ENCODE measurements around the gene NCOA5.

NCOA5 gene

GRCh38 chr20:46111836-46112212 is 22.1 kb upstream of the NCOA5 start:
- no peak for DNase-seq (ENCODE audit: low read depth)
- no peak overlapping the region for H3K4me3 ChIP-seq (ENCODE audit: low read depth, low read length)
- TF ChIP-seq MYC (IDR thresholded peaks at IDR 0.05; ENCODE audit: low read depth, low read length) (no peak), POLR2A (IDR thresholded peaks at IDR 0.05; ENCODE audit: extremely low read depth, insufficient read length) (no peak), CTCF (IDR thresholded peaks at IDR 0.05; ENCODE audit: low read depth, low read length) (no peak), MAX (IDR thresholded peaks at IDR 0.05; ENCODE audit: low read depth, low read length) (no peak)

- no peak for TF ChIP-seq POLR2A (IDR thresholded peaks at IDR 0.05; ENCODE audit: extremely low read depth, insufficient read length)
- TF ChIP-seq MAX (IDR thresholded peaks at IDR 0.05; ENCODE audit: low read depth, low read length) = no peak
- no peak for TF ChIP-seq CTCF (IDR thresholded peaks at IDR 0.05; ENCODE audit: low read depth, low read length)
- TF ChIP-seq MYC (IDR thresholded peaks at IDR 0.05; ENCODE audit: low read depth, low read length) = no peak
- no peak overlapping the region for H3K4me3 ChIP-seq (ENCODE audit: low read depth, low read length)
- no peak for DNase-seq (ENCODE audit: low read depth)
Observed at GRCh38 chr20:46111028-46111835, 21.5 kb upstream of the NCOA5 start.

- no peak for DNase-seq (ENCODE audit: low read depth)
- TF ChIP-seq MAX (IDR thresholded peaks at IDR 0.05; ENCODE audit: low read depth, low read length) (no peak), CTCF (IDR thresholded peaks at IDR 0.05; ENCODE audit: low read depth, low read length) (no peak), POLR2A (IDR thresholded peaks at IDR 0.05; ENCODE audit: extremely low read depth, insufficient read length) (no peak), MYC (IDR thresholded peaks at IDR 0.05; ENCODE audit: low read depth, low read length) (no peak)
- no peak overlapping the region for H3K4me3 ChIP-seq (ENCODE audit: low read depth, low read length)
Observed at GRCh38 chr20:46108976-46109375, 19.2 kb upstream of the NCOA5 start.

GRCh38 chr20:46108435-46108841 is 18.7 kb upstream of the NCOA5 start:
- DNase-seq (ENCODE audit: low read depth) = no peak

GRCh38 chr20:46107061-46107460 is 17.3 kb upstream of the NCOA5 start:
- TF ChIP-seq MYC (IDR thresholded peaks at IDR 0.05; ENCODE audit: low read depth, low read length) (no peak), POLR2A (IDR thresholded peaks at IDR 0.05; ENCODE audit: extremely low read depth, insufficient read length) (no peak), CTCF (IDR thresholded peaks at IDR 0.05; ENCODE audit: low read depth, low read length) (no peak), MAX (IDR thresholded peaks at IDR 0.05; ENCODE audit: low read depth, low read length) (no peak)
- no peak for DNase-seq (ENCODE audit: low read depth)
- H3K4me3 ChIP-seq (ENCODE audit: low read depth, low read length) = no peak overlapping the region

More at GRCh38 chr20:46108435-46108841, 18.7 kb upstream of the NCOA5 start:
- H3K4me3 ChIP-seq (ENCODE audit: low read depth, low read length) = no peak overlapping the region
- TF ChIP-seq CTCF (IDR thresholded peaks at IDR 0.05; ENCODE audit: low read depth, low read length) = no peak
- TF ChIP-seq POLR2A (IDR thresholded peaks at IDR 0.05; ENCODE audit: extremely low read depth, insufficient read length) = no peak
- TF ChIP-seq MYC (IDR thresholded peaks at IDR 0.05; ENCODE audit: low read depth, low read length) = no peak
- no peak for TF ChIP-seq MAX (IDR thresholded peaks at IDR 0.05; ENCODE audit: low read depth, low read length)
